Measurements from ENCODE around the gene MACF1.

Gene MACF1

DNA sequence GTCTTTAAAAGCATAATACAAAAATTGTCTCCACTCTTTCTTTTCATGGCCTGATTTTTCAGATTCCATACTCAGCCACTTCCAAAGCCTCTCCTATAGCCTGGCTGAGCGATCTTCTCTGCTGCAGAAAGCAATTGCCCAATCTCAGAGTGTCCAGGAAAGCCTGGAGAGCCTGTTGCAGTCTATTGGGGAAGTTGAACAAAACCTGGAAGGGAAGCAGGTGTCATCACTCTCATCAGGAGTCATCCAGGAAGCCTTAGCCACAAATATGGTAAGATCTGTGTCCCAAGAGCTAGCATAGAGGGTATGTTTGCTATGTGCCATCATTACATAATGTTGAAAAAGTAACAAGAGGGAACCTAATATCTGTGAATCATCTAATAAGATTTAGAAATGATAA is 156.2 kb downstream of the MACF1 start:
- FAIRE-seq, result no peak

GRCh38 chr1:39361446-39361845 is 157.0 kb downstream of the MACF1 start:
- no peak for FAIRE-seq

DNA sequence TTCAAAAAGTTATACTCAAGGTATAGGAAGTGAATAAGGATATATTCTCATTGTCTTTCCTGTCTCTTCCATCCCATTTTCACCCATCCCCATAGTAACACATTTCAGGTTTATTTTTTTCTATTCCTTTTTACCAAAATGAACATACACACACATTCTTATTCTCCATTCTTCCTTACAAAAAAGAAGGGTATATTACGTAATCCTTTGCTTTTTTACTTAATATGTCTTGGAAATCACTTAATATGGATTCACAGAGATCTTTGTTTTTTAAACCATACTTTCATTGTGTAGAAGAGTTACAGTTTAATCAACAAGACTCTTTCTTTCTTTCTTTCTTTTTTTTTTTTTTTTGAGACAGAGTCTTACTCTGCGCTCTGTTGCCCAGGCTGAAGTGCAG is 158.8 kb downstream of the MACF1 start:
- no peak for FAIRE-seq

DNA sequence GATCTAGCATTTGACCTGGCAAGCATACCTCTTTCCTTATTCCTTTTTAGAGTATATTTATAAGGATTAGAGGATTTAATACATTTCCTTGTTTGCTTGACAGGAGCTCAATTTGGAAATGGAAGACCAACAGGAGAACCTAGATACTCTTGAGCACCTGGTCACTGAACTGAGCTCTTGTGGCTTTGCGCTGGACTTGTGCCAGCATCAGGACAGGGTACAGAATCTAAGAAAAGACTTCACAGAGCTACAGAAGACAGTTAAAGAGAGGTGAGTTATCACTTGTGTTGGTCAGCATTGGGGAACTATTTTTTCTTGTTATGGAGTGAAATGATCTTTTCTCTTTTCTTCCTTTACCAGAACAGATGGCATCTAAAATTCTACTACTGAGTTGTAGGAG is 163.6 kb downstream of the MACF1 start:
- no peak for FAIRE-seq

GRCh38 chr1:39369565-39369964 is 165.1 kb downstream of the MACF1 start:
- no peak for FAIRE-seq

DNA sequence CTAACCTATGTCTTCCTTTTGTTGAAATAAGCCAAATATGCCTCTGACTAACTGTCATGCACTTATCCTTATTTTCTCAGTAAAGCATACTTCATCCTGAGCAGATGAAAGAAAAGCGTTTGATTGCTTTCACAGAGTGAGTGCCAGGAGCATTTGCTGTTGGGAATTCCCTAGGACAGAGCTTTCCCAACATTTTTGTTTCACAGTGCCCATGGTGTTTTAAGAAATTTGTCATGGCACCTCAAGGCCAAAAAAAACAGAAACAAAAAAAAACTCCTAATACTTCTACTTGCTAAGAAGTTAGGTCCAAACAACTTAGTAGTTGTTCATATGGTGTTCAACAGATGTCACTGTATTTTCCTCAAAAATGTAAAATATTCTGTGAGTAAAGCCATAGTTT is 166.1 kb downstream of the MACF1 start:
- FAIRE-seq, result no peak

- no peak for FAIRE-seq
Measured at GRCh38 chr1:39372105-39372504, 167.6 kb downstream of the MACF1 start.

GRCh38 chr1:39376656-39377055 is 172.2 kb downstream of the MACF1 start:
- no peak for FAIRE-seq

DNA sequence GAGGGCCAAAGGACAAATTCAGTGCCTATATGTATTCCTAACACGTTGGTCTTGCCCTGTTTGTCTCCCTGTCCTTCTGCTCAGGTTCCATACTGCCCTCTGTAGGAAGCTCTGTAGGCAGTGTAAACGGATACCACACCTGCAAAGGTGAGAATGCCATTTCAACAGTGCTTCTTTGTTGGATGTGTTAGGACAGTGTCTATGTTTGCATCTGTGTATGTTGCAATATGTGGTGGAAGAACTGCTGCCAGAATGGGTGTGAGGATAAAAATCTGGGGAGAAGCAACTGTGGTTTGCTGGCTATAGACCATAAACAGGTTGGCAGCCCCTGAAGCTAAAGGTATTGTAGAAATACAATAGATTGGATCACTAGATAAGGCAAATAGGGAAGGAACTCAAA is 173.9 kb downstream of the MACF1 start:
- no peak for FAIRE-seq

DNA sequence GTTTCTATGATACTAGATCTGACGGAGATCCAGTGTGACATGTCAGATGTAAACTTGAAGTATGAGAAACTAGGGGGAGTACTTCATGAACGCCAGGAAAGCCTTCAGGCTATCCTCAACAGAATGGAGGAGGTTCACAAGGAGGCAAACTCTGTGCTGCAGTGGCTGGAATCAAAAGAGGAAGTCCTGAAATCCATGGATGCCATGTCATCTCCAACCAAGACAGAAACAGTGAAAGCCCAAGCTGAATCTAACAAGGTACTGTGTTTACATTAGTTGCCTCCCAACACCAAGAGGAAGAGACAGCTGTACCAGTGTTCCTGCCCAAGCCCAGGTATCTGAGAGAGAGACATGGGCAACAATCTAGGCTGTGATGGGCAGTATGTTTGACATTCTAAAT is 174.7 kb downstream of the MACF1 start:
- no peak for FAIRE-seq

DNA sequence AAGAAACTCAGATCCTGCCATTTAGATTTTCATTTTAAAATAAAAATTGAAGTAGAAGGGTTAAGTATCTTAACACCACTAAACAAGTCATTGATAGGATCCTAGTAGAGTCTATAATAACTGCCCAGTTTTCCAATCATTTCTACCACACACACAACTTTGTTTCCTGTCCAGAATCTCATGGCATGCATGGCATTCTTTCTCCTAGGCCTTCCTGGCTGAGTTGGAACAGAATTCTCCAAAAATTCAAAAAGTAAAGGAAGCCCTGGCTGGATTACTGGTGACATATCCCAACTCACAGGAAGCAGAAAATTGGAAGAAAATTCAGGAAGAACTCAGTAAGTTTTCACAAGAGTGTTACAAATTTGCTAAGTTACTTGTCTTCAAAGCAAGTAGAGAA is 175.5 kb downstream of the MACF1 start:
- FAIRE-seq, result no peak

DNA sequence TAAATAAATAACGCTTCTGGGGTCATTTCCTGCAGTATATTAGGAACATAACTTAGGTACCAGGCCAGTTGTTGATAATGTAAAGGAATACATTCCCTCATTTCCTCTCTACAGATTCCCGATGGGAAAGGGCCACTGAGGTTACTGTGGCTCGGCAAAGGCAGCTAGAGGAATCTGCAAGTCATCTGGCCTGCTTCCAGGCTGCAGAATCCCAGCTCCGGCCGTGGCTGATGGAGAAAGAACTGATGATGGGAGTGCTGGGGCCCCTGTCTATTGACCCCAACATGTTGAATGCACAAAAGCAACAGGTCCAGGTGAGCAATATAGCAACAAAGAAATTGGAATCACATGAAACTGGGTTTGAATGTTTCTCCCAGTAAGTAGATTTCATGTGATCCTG is 177.3 kb downstream of the MACF1 start:
- no peak for FAIRE-seq

GRCh38 chr1:39384305-39384704 is 179.8 kb downstream of the MACF1 start:
- FAIRE-seq, result no peak

- no peak for FAIRE-seq
Measured at GRCh38 chr1:39385067-39385988, 180.8 kb downstream of the MACF1 start.

DNA sequence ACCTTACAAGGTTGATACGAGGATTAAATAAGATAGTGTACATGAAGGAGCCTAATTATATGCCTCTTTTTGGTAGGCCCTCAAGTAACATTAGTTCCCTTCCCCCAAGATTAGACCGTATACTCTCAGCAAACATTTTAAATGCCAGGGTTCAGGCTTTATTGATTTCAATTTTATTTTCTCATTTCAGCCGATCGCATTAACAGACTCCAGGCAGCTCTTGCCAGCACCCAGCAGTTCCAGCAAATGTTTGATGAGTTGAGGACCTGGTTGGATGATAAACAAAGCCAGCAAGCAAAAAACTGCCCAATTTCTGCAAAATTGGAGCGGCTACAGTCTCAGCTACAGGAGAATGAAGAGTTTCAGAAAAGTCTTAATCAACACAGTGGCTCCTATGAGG is 182.5 kb downstream of the MACF1 start:
- FAIRE-seq, result no peak

DNA sequence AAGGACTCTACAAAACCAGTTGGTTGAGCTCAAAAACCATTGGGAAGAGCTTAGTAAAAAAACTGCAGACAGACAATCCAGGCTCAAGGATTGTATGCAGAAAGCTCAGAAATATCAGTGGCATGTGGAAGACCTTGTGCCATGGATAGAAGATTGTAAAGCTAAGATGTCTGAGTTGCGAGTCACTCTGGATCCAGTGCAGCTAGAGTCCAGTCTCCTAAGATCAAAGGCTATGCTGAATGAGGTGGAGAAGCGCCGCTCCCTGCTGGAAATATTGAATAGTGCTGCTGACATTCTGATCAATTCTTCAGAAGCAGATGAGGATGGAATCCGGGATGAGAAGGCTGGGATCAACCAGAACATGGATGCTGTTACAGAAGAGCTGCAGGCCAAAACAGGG is 183.0 kb downstream of the MACF1 start:
- FAIRE-seq, result no peak

- FAIRE-seq, result no peak
Measured at GRCh38 chr1:39391691-39392679, 187.5 kb downstream of the MACF1 start.

DNA sequence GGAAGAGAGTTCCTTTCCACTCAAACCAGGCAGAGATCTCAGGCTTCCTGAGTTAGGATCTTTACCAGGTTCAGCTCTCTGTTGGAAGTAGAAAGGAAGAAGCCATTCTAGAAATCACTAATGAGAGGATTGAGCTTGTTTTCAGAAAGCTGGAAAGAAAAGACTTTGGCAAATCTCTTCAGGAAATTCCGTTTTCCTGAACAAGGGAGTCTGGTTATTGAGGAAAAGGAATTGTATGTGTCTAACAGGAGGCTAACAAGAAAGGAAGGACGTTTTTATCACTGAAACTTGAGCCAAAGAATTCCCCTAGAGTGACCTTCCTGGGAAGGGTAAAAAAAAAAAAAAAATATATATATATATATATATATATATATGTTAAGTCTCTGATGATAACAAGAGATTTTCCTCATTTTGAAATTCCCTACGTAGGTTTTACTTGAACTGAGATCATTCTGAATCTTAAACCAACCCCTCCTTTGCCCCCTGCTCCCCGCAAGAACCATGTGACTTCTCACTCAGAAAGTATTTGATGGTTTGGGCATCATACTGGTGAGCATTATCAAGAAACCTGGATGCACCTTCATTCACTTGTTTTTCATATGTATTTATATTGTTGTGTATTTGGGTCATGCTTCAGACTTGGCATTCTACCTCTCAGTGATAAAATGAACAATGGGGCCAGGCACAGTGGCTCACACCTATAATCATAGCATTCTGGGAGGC is 188.5 kb downstream of the MACF1 start:
- no peak for FAIRE-seq

DNA sequence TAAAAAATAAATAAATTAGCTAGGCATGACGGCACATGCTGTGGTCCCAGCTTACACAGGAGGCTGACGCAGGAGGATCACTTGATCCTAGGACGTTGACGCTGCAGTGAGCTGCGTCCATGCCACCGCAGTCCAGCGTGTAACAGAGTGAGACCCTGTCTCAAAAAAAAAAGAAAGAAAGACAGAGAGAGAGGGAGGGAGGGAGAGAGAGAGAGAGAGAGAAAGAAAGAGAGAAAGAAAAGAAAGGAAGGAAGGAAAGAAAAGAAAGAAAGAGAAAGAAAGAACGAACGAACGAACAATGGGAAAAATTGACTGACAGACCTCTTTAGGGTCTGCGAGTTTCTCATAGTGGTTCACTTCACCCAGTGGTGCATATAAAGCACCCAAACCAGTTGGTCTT is 189.2 kb downstream of the MACF1 start:
- no peak for FAIRE-seq

DNA sequence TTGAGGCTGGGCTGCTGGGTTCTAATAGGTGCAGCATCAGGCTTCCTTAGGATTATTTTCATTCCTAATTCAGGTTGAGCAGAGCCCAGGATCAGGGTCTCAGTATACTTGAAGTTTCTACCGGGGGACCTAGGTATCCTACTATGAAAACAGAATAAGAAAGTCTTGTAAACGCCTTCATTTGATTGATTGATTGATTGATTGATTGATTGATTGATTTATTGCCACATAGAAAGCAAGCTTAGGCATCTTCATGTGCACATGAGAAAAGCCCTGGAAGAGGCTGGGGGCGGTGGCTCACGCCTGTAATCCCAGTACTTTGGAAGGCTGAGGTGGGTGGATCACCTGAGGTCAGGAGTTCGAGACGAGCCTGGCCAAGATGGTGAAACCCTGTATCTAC is 189.6 kb downstream of the MACF1 start:
- no peak for FAIRE-seq

DNA sequence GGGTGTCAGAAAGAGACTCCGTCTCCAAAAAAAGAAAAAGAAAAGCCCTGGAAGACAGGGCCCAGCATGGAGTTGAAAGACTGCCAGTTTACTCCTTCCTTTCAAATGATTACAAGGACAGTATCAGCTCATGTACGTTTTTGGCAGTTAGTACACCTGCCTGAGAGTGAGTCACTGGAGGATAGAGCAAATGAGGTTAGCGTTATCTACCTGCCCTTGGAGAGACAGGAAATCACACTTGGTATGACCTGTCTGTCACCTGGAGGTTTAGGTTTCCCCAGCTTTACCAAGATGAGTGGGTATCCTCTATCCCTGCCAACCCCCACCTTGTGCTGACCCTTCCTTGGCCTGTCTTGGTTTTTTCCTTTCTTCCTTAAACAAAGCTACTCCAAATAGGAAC is 190.1 kb downstream of the MACF1 start:
- no peak for FAIRE-seq

- no peak for FAIRE-seq
Measured at GRCh38 chr1:39395357-39395831, 190.9 kb downstream of the MACF1 start.

GRCh38 chr1:39396671-39397070 is 192.2 kb downstream of the MACF1 start:
- no peak for FAIRE-seq

Data from colon (tissue), 2 donors.